HG02885 (cell line): ENCODE results near the gene RAB8A.

ENCODE experiments used
- ATAC-seq: cut with Tn5 transposase; IDR thresholded peaks from one replicate; pipeline ENCODE4 v1.9.1; 2021; ENCODE audit warnings: mild to moderate bottlenecking; ENCODE audit not compliant: unreplicated experiment, poor library complexity

RAB8A gene

DNA sequence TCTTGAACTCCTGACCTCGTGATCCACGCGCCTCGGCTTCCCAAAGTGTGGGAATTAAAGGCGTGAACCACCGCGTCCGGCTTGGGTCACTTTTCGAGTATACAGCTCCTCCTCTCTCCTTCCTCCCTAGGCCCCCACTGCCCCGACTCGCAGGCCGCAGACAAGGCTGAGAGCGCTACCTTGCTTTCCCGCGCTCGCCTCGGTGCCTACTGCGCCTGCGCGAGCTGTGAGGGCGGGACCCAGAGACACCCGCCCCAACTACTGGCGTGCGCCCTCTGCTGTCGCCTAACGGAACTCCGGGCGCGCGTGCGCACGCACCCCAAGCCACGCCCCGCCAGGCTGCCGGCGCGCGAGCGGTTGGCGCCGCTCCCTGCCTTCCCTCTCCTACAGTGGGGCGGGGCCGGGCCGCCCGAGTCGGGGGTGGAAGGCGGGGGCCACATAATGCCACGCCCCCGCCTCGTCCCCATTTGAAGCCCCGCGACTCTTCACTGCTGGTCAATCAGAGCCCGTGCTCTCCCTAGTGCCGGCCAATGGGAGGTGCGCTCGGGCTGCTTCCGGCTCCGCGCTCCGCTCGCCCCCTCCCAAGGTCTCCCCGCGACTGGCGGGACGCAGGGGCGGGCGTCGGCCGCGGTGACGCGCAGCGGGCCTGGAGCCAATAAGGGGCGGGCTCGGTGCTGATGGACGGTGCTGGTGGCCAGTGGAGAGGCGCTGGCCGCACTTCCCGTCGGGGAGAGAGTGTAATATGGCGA is at the start of gene RAB8A:
RAB8A (plus strand) TSS at position 730 of the 749 bp plus-strand sequence; CDS start at position 743, 13 bp downstream.
- peak; percentile 86 for ATAC-seq

DNA sequence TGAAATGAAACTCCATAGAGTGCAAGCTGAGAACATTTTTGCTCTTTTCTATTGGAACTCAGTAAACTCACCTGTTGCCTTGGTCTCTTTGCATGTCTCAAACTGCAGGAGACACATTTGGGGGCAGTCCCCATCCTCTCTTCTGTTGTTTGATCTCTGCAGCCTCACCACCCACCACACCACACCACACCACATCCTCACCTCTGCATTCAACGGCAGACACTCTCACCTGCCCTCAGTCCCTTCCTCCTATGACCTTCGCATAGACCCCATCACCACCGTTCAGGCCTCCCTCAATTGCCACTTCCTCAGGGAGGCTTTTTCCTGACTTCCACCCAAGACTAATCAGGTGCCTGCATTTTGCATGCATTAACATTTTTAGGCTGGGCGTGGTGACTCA is 49.7 kb upstream of the RAB8A start:
- ATAC-seq = no peak

DNA sequence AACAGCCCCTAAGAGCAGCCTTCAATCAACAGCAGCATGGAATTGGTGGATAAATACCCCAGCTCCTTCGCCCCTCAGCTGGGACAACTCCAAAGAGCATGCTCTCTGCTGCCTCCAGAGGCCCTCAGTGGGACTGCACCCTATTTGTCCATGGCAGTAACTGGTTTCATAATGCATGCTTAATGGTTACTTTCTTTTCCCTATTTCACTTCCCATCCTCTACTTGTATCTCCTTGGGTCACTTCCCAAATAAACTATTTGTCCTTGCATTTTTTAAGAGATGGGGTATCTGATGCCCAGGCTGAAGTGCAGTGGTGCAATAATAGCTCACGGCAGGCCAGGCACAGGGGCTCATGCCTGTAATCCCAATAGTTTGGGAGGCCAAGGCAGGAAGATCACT is 48.9 kb upstream of the RAB8A start:
- ATAC-seq = no peak

DNA sequence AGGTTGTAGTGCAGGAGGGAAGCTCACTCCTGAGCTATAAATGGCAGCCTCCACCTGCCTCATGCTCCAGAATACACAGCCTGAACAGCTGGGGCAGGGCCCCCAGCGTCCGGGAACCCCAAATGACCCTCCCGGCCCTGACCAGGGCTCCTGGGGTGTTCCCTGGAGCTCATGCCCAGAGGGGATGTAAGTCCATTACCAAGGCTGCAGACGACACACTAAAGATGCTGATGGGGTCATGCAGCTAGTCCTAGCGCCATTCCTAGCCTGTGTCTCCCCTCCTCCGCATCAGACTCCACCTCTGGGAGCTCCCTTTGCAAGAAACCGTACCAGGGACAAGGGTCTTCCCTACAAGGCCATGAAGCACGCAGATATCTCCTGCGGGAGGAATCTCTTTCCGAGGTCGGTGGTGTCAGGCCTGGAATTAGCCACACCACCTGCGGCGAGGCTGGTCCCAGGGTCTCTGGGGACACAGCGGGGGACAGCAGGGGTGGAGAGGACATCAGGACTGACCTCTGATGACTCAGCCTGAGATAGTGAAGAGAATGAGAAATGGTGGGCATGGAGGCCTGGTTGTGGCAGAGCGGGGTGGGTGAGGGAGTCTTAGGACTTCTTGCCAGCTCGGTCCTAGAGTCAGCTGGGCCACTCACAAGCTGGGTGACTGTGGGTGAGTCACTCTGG is 47.3 kb upstream of the RAB8A start:
- ATAC-seq = no peak

DNA sequence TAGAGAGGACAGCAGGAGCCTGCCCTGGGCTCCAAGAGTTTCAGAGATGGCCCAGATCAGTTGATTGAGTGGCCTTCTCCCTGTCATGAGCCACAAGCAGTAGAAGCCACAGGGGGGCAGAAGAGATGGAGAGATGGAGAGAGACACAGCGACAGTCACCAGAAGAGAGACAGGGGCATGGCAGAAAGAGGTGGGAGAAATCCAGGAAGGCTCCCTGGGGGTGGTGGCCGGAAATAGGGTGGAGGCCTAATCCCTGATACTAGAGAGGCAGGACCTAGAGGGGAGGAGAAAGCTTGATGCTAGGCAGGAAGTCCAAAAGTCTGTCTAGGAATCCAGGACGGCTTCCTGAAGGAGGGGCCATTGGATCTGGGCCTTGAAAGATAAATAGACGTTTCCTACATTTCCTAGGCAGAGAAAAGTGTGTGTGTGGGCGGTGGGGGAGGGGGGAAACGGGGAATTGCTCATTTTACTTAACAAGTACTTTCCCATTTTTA is 45.0 kb upstream of the RAB8A start:
- no peak for ATAC-seq

DNA sequence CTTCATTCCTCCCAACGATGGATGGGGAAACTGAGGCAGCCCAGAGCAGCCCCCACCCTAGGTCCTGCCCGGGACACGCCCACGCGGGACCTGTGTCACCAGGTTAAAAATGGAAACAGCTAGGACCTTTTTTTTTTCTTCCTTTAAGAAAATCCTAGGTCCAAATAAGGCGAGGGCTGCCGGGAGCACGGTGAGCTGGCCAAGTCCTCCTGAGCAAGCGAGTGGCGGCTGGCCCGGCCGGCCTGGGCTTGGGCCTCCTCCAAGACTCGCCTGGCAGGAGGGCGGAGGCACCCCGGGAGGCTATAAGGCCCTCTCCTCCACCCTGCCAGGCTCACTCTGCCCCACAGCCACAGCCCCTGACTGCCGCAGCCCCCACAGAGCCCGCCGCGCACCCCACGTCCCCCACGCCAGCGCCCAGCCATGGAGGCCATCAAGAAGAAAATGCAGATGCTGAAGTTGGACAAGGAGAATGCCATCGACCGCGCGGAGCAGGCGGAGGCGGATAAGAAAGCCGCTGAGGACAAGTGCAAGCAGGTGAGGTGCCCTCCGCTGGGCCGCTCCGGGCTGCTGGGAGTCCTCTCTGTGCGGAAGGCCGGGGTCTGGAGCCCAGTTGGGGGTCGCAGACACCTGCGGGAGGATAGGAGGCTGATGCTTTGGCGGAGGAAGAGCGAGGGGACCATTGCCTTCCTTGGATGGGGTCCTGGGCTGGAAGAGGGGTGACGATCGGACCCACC is 44.3 kb upstream of the RAB8A start:
- no peak for ATAC-seq

DNA sequence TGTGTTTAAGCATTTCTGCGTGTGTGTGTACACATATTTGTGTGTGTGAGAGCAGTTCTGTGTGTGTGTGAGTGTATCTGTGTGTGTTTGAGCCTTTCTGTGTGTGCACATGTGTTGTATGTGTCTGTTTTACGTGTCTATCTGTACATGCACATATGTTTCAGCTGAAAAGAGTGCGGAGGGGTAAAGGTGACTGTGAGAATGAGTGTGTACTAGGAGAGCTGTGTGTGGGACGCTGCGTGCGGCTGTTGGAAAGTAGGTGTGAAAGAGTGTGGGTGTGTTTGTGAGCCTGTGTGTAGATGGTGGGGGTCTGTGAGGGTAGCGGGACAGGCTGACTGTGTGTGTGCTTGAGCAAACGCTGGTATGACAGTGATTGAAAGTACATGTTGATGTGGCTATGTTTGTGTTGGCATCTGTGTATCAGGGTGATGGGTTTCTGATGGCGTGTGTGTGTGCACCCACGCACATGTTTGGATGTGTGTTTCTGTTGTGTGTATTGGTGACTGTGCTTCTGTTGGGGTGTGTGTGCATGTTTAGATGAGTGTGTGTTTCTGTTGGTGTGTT is 42.9 kb upstream of the RAB8A start:
- ATAC-seq = no peak

DNA sequence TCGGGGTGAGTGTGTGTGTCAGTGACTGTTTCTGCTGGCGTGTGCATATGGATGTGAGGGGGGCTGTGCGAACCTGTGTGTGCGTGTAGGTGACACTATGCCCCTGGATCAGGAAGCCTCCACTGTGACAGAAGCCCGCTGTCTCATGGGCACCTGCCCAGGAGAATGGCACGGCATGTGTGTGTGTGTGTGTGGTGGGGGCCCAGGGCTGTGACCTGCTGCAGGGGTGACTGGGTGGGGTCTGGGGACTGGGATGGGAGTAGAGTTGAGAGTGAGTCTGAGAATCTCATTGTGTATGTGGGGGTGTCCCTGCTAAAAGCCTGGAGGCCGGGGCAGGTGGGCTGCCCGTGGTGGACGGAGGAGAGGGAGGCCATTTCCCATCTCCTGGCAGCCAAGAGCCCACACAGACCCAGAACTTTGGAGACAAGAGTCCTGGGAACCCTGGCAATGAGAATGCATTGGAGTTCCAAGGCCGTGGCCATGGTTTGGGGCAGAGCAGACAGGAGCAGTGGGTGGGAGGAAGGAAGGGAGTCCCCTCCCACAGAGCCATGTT is 41.8 kb upstream of the RAB8A start:
- ATAC-seq = no peak

DNA sequence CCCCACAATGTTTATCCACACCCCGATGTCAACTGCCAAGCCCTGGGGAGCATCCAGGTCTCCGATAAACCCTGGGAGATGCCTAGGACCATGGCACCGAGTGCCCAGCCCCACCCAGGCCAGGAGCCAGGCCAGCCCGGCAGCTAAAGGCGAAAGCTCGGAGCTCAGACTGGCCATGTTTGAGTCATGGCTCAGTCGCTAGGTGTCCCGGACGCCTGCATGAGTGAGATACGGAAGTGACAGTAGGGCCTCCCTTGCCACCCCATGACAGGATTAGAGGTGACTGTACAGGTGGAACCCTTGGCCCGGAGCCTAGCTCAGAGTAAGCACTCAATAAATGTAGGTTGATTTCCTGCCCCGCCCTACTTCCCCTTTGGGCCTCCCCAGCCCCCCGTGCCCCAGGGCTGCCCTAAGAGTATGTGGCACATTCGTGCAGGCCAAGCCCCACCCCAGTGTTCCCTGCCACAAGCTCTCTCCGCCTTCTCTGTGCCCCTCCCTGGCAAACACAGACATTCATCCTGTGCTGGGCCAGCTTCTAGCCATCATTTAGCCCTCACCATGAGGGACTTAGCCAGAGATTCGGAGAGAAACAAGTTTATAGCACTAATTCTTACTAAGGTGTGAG is 41.2 kb upstream of the RAB8A start:
- ATAC-seq = peak; percentile 42

DNA sequence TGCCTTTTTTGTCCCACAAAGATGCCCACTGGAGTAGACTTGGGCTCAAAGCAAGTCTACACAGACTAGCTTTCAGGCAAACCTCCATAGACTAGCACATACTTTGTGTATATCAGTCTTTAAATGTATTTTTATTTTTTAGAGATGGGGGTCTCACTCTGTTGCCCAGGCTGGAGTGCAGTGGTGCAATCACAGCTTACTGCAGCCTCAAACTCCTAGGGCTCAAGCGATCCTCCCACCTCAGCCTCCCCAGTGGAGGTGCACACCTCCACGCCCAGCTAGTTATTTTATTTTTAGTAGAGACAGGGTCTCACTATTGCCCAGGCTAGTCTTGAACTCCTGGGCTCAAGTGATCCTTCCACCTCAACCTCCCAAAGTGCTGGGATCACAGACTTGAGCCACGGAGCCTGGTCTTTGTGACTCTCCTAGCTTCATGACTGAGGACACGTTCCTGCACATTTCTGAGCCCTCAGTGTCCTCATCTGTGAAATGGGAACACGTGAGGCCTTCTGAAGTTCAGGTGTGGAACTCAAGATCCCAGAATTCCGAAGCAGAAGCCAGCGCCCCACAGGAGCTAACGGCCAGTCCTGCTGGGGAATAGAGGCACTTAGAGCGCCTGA is 40.5 kb upstream of the RAB8A start:
- ATAC-seq = no peak

DNA sequence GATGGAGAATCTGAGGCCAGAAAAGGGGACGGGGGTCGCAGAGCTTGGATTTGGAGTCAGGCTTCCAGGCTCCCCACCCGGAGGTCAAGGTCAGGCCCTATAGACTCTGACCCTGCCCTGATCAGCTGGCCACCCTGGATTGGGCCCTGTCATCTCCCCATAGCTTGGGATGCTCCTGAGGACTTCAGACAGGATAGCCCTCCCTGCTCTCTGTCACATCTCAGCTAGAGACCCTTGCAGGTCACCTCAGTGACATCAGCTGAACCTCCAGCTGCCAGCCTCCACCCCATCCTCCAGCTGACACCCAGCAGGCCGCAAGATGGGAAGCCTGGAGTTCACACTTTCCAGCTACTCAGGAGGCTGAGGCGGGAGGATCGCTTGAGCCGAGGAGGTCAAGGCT is 38.2 kb upstream of the RAB8A start:
- ATAC-seq = no peak

DNA sequence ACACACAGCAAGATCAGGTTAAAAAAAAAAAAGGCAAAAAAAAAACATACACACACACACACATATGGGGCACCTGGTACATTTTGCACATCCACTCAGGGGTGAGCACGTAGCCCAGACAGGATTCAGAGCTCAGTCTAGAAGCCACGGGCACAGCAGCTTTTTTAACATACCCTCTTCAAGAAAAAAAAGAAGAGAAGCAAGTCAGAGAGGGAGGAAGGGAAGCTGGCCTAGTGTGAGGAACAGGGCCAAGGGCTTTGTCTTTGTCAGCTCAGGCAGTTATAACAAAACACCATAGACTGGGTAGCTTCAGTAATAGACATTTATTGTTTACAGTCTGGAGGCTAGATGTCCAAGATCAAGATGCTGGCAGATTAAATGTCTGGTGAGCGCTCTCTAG is 37.7 kb upstream of the RAB8A start:
- ATAC-seq = no peak

DNA sequence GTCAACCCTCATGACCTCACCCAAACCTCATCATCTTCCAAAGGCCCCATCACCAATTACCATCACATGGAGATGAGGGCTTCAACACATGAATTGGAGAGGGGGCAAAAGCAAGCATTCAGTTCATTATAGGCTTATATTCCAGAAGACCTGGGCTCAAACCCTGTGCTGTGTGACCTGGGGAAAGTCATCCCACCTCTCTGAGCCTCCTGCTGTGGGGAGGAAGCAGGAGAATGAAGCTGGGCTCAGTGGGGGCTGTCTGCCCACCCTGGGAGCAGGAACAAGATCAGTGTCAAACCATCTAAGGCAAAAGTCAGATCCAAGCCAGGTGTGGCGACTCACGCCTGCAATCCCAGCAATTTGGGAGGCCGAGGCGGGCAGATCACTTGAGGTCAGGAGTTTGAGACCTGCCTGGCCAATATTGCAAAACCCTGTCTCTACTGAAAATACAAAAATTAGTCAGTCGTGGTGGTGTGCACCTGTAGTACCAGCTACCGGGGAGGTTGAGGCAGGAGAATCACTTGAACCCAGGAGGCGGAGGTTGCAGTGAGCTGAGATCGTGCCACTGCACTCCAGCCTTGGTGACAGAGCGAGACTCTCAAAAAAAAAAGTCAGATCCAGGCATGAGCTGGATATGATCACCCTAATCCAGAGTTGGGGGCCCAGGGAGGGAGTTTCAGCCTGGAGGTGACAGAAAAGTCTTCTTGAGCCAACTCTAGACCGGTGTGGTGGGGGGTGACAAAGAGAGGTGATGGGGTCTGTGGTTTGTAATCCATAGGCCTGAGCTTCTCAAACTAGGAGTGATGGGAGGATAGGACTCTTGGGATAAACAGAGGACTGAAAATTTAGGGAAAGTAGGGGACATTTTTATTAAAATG is 37.0 kb upstream of the RAB8A start:
- ATAC-seq = no peak

DNA sequence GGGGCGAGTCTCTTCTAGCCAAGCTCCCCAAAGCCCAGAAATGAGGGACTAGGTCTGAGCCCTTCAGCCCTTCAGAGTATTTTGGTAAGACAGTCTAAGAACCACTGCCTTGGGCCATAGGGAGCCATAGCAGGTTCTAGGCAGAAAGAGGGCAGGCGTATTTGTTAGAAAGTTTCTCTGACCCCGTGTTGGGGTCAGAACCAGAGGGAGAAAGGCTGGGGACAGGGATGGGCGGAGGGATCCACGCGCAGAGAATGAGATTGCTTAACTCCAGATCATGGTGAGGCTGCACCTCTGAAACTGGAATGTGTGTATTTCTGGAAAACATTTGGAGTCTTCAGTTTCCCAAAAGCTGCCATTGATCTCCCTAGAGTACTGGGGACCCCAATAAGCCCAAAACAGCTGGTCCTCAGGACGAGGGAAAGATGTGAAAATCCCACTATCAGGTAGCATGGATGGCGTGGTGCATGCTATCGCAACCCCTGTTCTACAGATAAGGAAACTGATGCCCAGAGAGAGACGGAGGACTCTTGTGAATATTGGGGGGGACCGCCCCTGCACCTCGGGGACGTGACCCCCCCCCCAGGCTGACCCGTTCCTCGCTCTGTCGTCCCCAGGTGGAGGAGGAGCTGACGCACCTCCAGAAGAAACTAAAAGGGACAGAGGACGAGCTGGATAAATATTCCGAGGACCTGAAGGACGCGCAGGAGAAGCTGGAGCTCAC is 36.1 kb upstream of the RAB8A start:
- no peak for ATAC-seq

DNA sequence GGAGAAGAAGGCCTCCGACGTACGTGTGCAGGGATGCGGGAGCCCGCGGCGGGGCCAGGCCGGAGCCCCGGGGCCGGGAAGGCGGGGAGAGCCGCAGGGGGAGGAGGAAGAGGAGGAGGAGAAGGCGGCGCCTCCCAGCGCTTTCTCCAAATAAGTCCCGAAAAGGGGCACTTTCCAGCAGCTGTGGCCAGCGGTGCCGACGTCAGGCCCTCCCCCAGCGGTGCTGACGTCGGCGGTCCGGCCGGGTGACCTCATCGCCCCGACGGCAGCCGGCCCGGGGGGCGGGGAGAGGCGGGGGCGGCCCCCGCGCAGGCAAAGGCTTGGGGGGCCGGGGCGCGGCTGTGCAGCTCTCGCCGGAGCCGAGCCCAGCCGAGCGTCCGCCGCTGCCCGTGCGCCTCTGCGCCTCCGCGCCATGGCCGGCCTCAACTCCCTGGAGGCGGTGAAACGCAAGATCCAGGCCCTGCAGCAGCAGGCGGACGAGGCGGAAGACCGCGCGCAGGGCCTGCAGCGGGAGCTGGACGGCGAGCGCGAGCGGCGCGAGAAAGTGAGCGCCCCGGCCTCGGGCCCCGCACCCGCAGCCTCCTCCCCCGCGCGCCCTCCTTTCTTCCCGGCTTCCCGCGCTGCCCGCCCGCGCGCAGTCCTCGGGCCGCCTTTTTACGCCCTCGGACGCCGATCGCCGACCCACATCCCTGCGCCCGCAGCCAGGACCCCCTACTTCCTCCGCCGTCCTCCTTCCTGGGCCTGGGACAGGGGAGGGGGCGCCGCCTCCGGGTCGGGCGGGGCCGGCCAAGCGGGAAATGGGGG is 35.3 kb upstream of the RAB8A start, which contains the start of gene TPM4:
TPM4 (plus strand) TSS at position 342 of the 804 bp plus-strand sequence; CDS start at position 413, 71 bp downstream.
- ATAC-seq = peak; percentile 59

DNA sequence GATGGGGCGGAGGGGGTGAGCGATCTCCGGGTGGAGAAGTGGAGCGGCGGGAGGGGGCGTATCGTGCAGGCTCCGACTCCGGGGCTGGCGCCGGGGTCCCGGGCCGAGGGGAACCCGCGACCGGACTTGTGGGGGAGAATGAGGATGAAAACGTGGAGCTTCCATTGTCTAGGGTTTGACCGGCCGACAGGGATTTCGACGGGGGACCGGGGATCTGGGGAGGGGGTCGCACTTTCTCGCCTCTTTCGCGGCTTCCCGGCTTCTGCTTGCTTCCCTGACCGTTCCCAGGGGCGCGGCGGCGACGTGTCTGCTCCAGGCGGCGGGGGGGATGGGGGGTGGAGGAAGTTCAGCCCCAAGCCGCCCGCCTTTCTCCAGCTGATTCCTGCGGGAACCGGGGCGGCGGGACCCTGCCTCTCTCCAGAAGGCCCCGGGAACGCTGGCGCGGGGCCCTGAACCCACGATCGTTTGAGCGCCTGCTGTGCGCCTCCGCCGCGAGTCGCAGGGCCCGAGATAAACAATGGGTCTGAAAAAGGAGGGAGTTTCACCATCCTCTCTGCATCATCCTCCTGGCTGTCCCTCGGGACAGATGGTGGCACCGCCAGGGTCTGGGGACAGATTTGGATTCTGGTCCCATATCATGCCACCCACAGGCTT is 34.6 kb upstream of the RAB8A start:
- no peak for ATAC-seq
